Measurements from ENCODE around the gene NAB2.
A peak's percentile ranks its signal among the peaks of the same experiment; 100 is the strongest.
"Not testable (repeated sequence)": the region's sequence is repeated elsewhere in the genome, so short reads cannot be mapped to it uniquely, and the experiment has no call there.

NAB2 gene

GRCh38 chr12:57111031-57111734, 22.3 kb downstream of the NAB2 start, which contains the start of gene STAT6:
STAT6 (minus strand) TSS chr12:57111362; CDS start chr12:57108278, 3,084 bp downstream.
- DNase-seq (ENCODE audit: low read depth in 2 of 2): peak; percentile 63 to 78

- no peak for DNase-seq (ENCODE audit: low read depth in 2 of 2)
These were observed 23.8 kb downstream of the NAB2 start for GRCh38 chr12:57112492-57113294.

GRCh38 chr12:57116580-57117281, 27.8 kb downstream of the NAB2 start:
- DNase-seq (ENCODE audit: low read depth in 2 of 2): no peak

GRCh38 chr12:57118711-57119271, 29.9 kb downstream of the NAB2 start:
- DNase-seq (ENCODE audit: low read depth in 2 of 2): no peak

- DNase-seq (ENCODE audit: low read depth in 2 of 2): no peak
These were observed 30.6 kb downstream of the NAB2 start for GRCh38 chr12:57119294-57120085.

GRCh38 chr12:57120718-57121117, 31.8 kb downstream of the NAB2 start:
- not testable (repeated sequence) for DNase-seq (ENCODE audit: low read depth in 2 of 2)

GRCh38 chr12:57123813-57124212, 34.9 kb downstream of the NAB2 start:
- no peak for DNase-seq (ENCODE audit: low read depth in 2 of 2)

- peak; percentile 46 to 64 for DNase-seq (ENCODE audit: low read depth in 2 of 2)
These were observed 35.5 kb downstream of the NAB2 start for GRCh38 chr12:57124261-57124877.

GRCh38 chr12:57126061-57126460, 37.1 kb downstream of the NAB2 start:
- no peak for DNase-seq (ENCODE audit: low read depth in 2 of 2)

GRCh38 chr12:57126561-57126960, 37.6 kb downstream of the NAB2 start:
- no peak for DNase-seq (ENCODE audit: low read depth in 2 of 2)

GRCh38 chr12:57127101-57127725, 38.3 kb downstream of the NAB2 start:
- peak; percentile 54 to 57 for DNase-seq (ENCODE audit: low read depth in 2 of 2)

- DNase-seq (ENCODE audit: low read depth in 2 of 2): peak; percentile 62 to 64
These were observed 39.0 kb downstream of the NAB2 start, which contains the start of gene LRP1 for GRCh38 chr12:57127726-57128518. LRP1 (plus strand) TSS chr12:57128483; CDS start chr12:57128965, 482 bp downstream.

GRCh38 chr12:57128519-57129247, 39.8 kb downstream of the NAB2 start:
- DNase-seq (ENCODE audit: low read depth in 2 of 2): no peak

- DNase-seq (ENCODE audit: low read depth in 2 of 2): no peak
These were observed 40.5 kb downstream of the NAB2 start for GRCh38 chr12:57129321-57129842.

GRCh38 chr12:57129889-57130288, 41.0 kb downstream of the NAB2 start:
- DNase-seq (ENCODE audit: low read depth in 2 of 2): no peak

GRCh38 chr12:57130941-57131340, 42.0 kb downstream of the NAB2 start:
- no peak for DNase-seq (ENCODE audit: low read depth in 2 of 2)

- DNase-seq (ENCODE audit: low read depth in 2 of 2): no peak
These were observed 43.2 kb downstream of the NAB2 start for GRCh38 chr12:57131896-57132744.

All from activated CD8-positive, alpha-beta memory T cell treated with anti-CD3 and anti-CD28 coated beads for 4 hours (primary cell).